D721Med (cell line): ENCODE results near the gene TMEM207.

Experiments
- DNase-seq: peaks from one replicate; pipeline ENCODE4 v3.0.0; 2011; ENCODE audit warnings: low spot score; ENCODE audit not compliant: insufficient read length
- FAIRE-seq: peaks from 2 replicates; lab custom pipeline; 2011; peaks lifted over from hg19 to GRCh38; lab: Jason Lieb, UNC
- CTCF ChIP-seq: IDR thresholded peaks from 2 replicates; pipeline ENCODE4 v1.5.1; 2012; ENCODE audit warnings: mild to moderate bottlenecking, control low read depth; ENCODE audit not compliant: insufficient read depth; ENCODE audit errors: missing control alignments

The TMEM207 gene

GRCh38 chr3:190381441-190381840 is 68.3 kb downstream of the TMEM207 start:
- no peak for FAIRE-seq
- no peak for DNase-seq
- no peak for TF ChIP-seq CTCF

GRCh38 chr3:190380184-190380583 is 69.5 kb downstream of the TMEM207 start:
- FAIRE-seq, result no peak
- DNase-seq, result no peak
- no peak for TF ChIP-seq CTCF
